HG02938 (cell line): ENCODE measurements around the gene TYW1.
"Not testable (repeated sequence)": the region's sequence is repeated elsewhere in the genome, so short reads cannot be mapped to it uniquely, and the experiment has no call there.

ENCODE experiments used
- ATAC-seq: cut with Tn5 transposase; IDR thresholded peaks from one replicate; pipeline ENCODE4 v1.9.1; 2021; ENCODE audit warnings: mild to moderate bottlenecking, moderate library complexity; ENCODE audit not compliant: unreplicated experiment

Gene TYW1

GRCh38 chr7:67236216-67236615, 239.6 kb downstream of the TYW1 start:
- not testable (repeated sequence) for ATAC-seq

GRCh38 chr7:67242871-67243270, 246.2 kb downstream of the TYW1 start:
- ATAC-seq, result not testable (repeated sequence)

DNA sequence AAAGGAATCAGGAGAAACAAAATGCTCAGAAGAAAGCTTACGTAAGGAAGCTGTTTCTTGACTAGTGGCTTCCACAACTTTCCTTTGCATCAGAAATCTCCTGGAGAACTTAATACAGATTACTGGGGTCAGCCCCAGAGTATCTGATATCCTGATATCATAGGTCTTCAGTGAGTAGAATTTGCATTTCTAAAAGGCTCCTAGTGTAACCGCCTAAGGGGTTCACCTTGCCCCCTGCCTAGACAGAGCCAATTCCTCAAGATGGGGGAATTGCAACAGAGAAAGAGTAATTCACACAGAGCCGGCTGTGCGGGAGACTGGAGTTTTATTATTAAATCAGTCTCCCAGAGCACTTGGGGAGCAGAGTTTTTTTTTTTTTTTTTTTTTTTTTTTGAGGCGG, 251.7 kb downstream of the TYW1 start:
- not testable (repeated sequence) for ATAC-seq

GRCh38 chr7:67251986-67252558, 255.4 kb downstream of the TYW1 start:
- ATAC-seq, result no peak

GRCh38 chr7:67255076-67255475, 258.4 kb downstream of the TYW1 start:
- ATAC-seq, result not testable (repeated sequence)

DNA sequence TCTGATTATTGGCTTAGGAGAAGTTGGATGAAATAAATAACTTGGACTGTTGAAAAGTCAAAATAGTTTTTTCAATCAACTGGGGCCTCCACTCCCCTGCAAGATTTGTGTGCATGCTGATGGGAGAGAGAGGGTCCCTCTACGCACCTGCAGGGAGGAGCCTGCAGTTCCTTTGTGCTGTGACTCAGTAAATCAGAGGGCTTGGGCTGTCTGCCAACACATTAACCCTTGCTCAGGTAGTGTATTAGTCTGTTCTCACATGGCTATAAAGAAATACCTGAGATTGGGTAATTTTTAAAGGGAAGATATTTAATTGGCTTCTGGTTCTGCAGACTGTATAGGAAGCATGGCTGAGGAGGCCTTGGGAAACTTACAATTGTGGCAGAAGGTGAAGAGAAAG, 261.1 kb downstream of the TYW1 start:
- ATAC-seq, result not testable (repeated sequence)

DNA sequence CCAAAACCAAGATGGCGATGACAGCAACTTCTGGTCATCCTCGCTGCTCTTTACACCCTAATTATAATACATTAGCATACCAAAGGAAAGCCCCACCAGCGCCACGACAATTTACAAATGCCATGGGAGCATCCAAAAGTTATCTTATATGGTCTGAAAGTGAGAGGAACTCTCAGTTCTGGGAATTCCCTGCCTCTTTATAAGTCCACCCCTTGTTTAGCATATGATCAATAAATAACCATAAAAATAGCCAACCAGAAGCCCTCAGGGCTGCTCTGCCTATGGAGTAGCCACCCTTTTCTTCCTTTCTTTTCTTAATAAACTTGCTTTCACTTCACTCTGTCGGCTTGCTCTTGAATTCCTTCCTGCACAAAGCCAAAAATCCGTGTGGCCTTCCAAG, 262.7 kb downstream of the TYW1 start:
- not testable (repeated sequence) for ATAC-seq

GRCh38 chr7:67260166-67260586, 263.5 kb downstream of the TYW1 start:
- ATAC-seq, result not testable (repeated sequence)

DNA sequence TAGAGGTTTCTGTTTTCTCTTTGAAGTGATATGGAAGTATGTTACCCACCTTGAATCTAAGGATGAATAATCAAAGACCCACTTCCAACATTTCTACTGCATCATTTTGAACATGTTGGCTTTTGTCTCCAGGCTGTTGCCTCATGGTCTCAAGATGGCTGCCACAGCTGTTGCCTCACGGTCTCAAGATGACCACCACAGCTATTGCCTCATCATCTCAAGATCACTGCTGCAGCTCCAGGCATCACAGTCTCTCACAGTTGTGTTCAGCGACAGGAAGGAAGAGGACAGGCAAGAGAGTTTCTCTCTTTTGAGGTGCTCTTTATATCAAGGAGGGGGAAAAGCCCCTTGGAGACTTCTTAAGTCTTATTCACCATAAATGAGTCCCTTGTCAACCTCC, 267.4 kb downstream of the TYW1 start:
- ATAC-seq, result not testable (repeated sequence)

GRCh38 chr7:67266070-67266469, 269.4 kb downstream of the TYW1 start:
- not testable (repeated sequence) for ATAC-seq

DNA sequence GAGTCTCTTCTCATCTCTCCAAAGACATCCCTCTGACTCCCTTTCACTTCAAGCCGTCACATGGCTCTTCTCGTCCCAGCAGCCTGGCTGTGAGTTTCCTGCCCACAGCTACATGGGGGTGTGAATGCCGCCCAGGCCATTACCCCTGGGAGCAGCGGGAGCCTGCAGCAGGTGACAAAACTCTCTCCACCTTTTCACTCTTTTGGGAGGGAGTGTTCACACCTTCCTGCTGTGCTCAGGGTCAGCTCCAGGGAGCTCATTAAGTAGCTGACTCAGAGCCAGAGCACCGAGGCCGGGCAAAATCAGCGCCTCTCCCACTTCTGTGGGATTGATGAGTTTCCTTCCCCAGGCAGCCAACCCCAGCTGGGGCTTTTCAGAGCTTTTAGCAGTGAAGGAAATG, 271.3 kb downstream of the TYW1 start:
- ATAC-seq, result no peak

GRCh38 chr7:67269916-67270315, 273.3 kb downstream of the TYW1 start:
- ATAC-seq, result not testable (repeated sequence)
